C4-2B (cell line): ENCODE data around the gene FARP2.

Experiments
- CTCF ChIP-seq: fragments of 450-650 bp; conservative IDR thresholded peaks from 2 replicates; pipeline ENCODE4 v1.5.1; 2017; ENCODE audit warnings: mild to moderate bottlenecking
- ZFX ChIP-seq: fragments of 450-650 bp; IDR thresholded peaks from 2 replicates; pipeline ENCODE4 v1.6.1; 2017

- TF ChIP-seq CTCF (no peak), ZFX (no peak)
Observed at GRCh38 chr2:241309684-241310117, 46.4 kb upstream of the FARP2 start.
